ENCODE measurements around the gene GPR158.

DNA sequence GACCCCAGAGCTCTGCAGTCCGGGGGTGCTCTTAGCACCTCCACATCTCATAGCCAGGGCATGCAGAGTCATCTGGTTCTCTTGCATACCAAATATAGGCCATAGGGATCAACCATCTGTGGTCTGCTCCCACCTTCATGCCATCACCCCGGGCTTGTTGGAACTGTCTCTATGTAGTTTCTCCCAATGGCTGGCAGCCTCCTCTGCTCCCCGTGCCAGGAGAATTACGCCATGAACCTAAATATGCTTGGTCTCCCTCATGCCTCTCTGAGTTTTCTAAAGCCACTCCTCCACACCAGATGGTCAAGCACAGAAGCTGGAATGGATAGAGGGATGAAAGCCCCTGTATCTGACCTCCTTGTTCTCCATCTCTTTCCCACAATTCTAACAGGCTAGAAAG is 456.7 kb downstream of the GPR158 start:
- TF ChIP-seq, protein P1, sequence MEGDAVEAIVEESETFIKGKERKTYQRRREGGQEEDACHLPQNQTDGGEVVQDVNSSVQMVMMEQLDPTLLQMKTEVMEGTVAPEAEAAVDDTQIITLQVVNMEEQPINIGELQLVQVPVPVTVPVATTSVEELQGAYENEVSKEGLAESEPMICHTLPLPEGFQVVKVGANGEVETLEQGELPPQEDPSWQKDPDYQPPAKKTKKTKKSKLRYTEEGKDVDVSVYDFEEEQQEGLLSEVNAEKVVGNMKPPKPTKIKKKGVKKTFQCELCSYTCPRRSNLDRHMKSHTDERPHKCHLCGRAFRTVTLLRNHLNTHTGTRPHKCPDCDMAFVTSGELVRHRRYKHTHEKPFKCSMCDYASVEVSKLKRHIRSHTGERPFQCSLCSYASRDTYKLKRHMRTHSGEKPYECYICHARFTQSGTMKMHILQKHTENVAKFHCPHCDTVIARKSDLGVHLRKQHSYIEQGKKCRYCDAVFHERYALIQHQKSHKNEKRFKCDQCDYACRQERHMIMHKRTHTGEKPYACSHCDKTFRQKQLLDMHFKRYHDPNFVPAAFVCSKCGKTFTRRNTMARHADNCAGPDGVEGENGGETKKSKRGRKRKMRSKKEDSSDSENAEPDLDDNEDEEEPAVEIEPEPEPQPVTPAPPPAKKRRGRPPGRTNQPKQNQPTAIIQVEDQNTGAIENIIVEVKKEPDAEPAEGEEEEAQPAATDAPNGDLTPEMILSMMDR (IDR thresholded peaks at IDR 0.05) = no peak
- TF ChIP-seq ZFX (IDR thresholded peaks at IDR 0.05; ENCODE audit: borderline replicate concordance) = no peak
